SK-N-SH treated with all-trans-retinoic acid at 6 μM for 48 hours (cell line): ENCODE results near the gene MRPS18A.

Experiments used
- ARNTL ChIP-seq: fragments of 450-650 bp; formaldehyde crosslinking; IDR thresholded peaks from 2 replicates; pipeline ENCODE4 v1.5.0; 2020; ENCODE audit warnings: low read depth, mild to moderate bottlenecking, moderate library complexity, borderline replicate concordance
- OSR1 ChIP-seq: fragments of 250-450 bp; sonication (Bioruptor Pico); IDR thresholded peaks from 2 replicates; pipeline ENCODE4 v1.8.0; 2022; ENCODE audit warnings: moderate library complexity, mild to moderate bottlenecking, inconsistent platforms
- RARB ChIP-seq: fragments of 250-450 bp; sonication (Bioruptor Pico); IDR thresholded peaks from 2 replicates; pipeline ENCODE4 v1.8.0; 2021; ENCODE audit warnings: mild to moderate bottlenecking, moderate library complexity
- SNAI2 ChIP-seq: fragments of 250-450 bp; sonication (Bioruptor Pico); IDR thresholded peaks from 2 replicates; pipeline ENCODE4 v1.5.0; 2020; ENCODE audit warnings: mild to moderate bottlenecking, moderate library complexity
- TSHZ2 ChIP-seq: fragments of 250-450 bp; sonication (Bioruptor Pico); IDR thresholded peaks from 2 replicates; pipeline ENCODE4 v1.5.0; 2020; ENCODE audit warnings: mild to moderate bottlenecking, moderate library complexity

GRCh38 chr6:43671011-43671800 is 16.4 kb downstream of the MRPS18A start:
- no peak for TF ChIP-seq ARNTL (CRISPR knock-in tag)
- no peak for TF ChIP-seq RARB
- TF ChIP-seq OSR1 (CRISPR knock-in tag), result no peak
- TF ChIP-seq SNAI2, result no peak
- no peak for TF ChIP-seq TSHZ2 (CRISPR knock-in tag)
